Measurements from ENCODE around the gene CDH2. TPM values are rescaled to one million over a fixed set of nuclear protein-coding genes. Genes with fewer than 3 reads are reported as not detected.

Gene CDH2
- total RNA-seq, 1 experiment from 2014 or later = 6.4 TPM

- no peak for TF ChIP-seq CTCF (conservative IDR thresholded peaks at IDR 0.05)
- TF ChIP-seq EZH2 (IDR thresholded peaks at IDR 0.05; ENCODE audit: low read depth) = no peak
- Histone ChIP-seq H3F3A (ENCODE audit: insufficient read depth, low read depth) (no peaks in the 10 kb centered on the region), H3K79me2 (ENCODE audit: low read depth) (no peaks in the 10 kb centered on the region), H3K27me3 (ENCODE audit: insufficient read depth, low read depth) (no peaks in the 10 kb centered on the region), H4K20me1 (ENCODE audit: insufficient read depth) (no peaks in the 10 kb centered on the region), H3K36me3 (ENCODE audit: low read depth) (no peaks in the 10 kb centered on the region), H3K9me2 (ENCODE audit: insufficient read depth) (no peaks in the 10 kb centered on the region), H2AFZ (no peak overlapping the region), H3K4me3 (no peak overlapping the region), H3K4me1 (replicated peaks; ENCODE audit: insufficient read depth) (no peaks in the 10 kb centered on the region), H3K27ac (no peak overlapping the region), H3K9me3 (ENCODE audit: insufficient read depth, low read depth) (no peaks in the 10 kb centered on the region), H3K4me2 (no peak overlapping the region)
- no peak for DNase-seq
- CTCF ChIA-PET = no interaction called here
- POLR2A ChIA-PET (ENCODE audit: unreplicated experiment) = no interaction called here
- BruUV-seq (replicated peaks) = no TSS peak
- intact Hi-C loops (cut with micrococcal nuclease; ENCODE audit: unreplicated experiment) = no loop called here
Measured at GRCh38 chr18:27995770-27996502, 181.0 kb downstream of the CDH2 start.

- Histone ChIP-seq H4K20me1 (ENCODE audit: insufficient read depth) (no peaks in the 10 kb centered on the region), H3K27me3 (ENCODE audit: insufficient read depth, low read depth) (no peaks in the 10 kb centered on the region), H3K9me2 (ENCODE audit: insufficient read depth) (no peaks in the 10 kb centered on the region), H3K4me3 (no peak overlapping the region), H3K79me2 (ENCODE audit: low read depth) (no peaks in the 10 kb centered on the region), H3K36me3 (ENCODE audit: low read depth) (no peaks in the 10 kb centered on the region), H3K4me1 (replicated peaks; ENCODE audit: insufficient read depth) (no peaks in the 10 kb centered on the region), H3F3A (ENCODE audit: insufficient read depth, low read depth) (no peaks in the 10 kb centered on the region), H3K27ac (no peak overlapping the region), H2AFZ (no peak overlapping the region), H3K4me2 (no peak overlapping the region), H3K9me3 (ENCODE audit: insufficient read depth, low read depth) (no peaks in the 10 kb centered on the region)
- ChIA-PET POLR2A (ENCODE audit: unreplicated experiment) (no interaction called here), CTCF (no interaction called here)
- no peak for TF ChIP-seq CTCF (conservative IDR thresholded peaks at IDR 0.05)
- no peak for TF ChIP-seq EZH2 (IDR thresholded peaks at IDR 0.05; ENCODE audit: low read depth)
- BruUV-seq (replicated peaks) = no TSS peak
- DNase-seq = no peak
- intact Hi-C loops (cut with micrococcal nuclease; ENCODE audit: unreplicated experiment) = no loop called here
Measured at GRCh38 chr18:27994571-27994970, 182.4 kb downstream of the CDH2 start.

GRCh38 chr18:27991391-27991790, 185.5 kb downstream of the CDH2 start:
- no peaks in the 10 kb centered on the region for H3F3A ChIP-seq (ENCODE audit: insufficient read depth, low read depth)
- DNase-seq = no peak
- no peaks in the 10 kb centered on the region for H3K9me2 ChIP-seq (ENCODE audit: insufficient read depth)
- POLR2A ChIA-PET (ENCODE audit: unreplicated experiment) = no interaction called here
- TF ChIP-seq EZH2 (IDR thresholded peaks at IDR 0.05; ENCODE audit: low read depth) (no peak), CTCF (conservative IDR thresholded peaks at IDR 0.05) (no peak)
- no peak overlapping the region for H3K27ac ChIP-seq
- CTCF ChIA-PET = no interaction called here
- intact Hi-C loops (cut with micrococcal nuclease; ENCODE audit: unreplicated experiment) = no loop called here
- BruUV-seq (replicated peaks) = no TSS peak
- no peak overlapping the region for H3K4me2 ChIP-seq
- no peak overlapping the region for H3K4me3 ChIP-seq
- no peaks in the 10 kb centered on the region for H3K4me1 ChIP-seq (replicated peaks; ENCODE audit: insufficient read depth)
- H3K36me3 ChIP-seq (ENCODE audit: low read depth) = no peaks in the 10 kb centered on the region
- no peaks in the 10 kb centered on the region for H3K27me3 ChIP-seq (ENCODE audit: insufficient read depth, low read depth)
- no peaks in the 10 kb centered on the region for H4K20me1 ChIP-seq (ENCODE audit: insufficient read depth)
- no peak overlapping the region for H2AFZ ChIP-seq
- no peaks in the 10 kb centered on the region for H3K79me2 ChIP-seq (ENCODE audit: low read depth)
- H3K9me3 ChIP-seq (ENCODE audit: insufficient read depth, low read depth) = no peaks in the 10 kb centered on the region
